HG03439 (cell line): ENCODE data around the gene RRP15.
A peak's percentile ranks its signal among the peaks of the same experiment; 100 is the strongest.

Experiments used
- ATAC-seq: cut with Tn5 transposase; IDR thresholded peaks from one replicate; pipeline ENCODE4 v1.9.1; 2021; ENCODE audit warnings: mild to moderate bottlenecking, moderate library complexity; ENCODE audit not compliant: unreplicated experiment

Gene RRP15, protein sequence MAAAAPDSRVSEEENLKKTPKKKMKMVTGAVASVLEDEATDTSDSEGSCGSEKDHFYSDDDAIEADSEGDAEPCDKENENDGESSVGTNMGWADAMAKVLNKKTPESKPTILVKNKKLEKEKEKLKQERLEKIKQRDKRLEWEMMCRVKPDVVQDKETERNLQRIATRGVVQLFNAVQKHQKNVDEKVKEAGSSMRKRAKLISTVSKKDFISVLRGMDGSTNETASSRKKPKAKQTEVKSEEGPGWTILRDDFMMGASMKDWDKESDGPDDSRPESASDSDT

DNA sequence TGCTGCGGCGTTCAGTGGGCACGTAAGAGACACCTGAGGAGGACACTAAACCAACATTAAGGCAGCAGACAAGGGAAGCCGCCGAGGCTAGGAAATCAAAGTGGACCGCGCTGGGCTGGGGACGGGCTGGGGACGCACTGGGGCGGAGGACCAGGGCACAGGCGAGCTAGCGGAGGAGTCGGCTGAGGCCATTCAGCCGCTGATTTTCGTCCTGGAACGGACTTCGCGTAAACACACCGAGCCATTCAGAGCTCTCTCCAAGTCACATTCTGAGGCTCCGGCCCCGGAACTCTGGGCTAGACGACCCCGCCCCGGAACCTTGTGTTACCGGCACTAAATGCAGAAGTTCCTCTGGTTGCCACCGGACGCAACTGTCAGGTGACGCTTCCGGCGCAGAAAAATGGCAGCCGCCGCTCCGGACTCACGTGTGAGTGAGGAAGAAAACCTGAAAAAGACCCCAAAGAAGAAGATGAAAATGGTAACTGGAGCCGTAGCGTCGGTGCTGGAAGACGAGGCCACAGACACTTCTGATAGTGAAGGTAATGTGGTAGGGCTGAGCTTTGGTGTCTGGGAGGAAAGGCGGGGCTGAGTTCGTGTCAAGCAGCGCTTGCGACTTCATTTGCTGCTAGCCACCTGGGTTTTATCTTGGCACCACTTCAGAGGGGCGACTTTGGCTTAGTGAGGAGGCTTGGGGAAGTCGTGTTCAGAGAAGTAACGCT lies at the start of gene RRP15:
Gene RRP15 (plus strand): TSS at position 377 of the 719 bp plus-strand sequence. CDS start 24 bp downstream, at position 401.
- peak; percentile 100 for ATAC-seq

DNA sequence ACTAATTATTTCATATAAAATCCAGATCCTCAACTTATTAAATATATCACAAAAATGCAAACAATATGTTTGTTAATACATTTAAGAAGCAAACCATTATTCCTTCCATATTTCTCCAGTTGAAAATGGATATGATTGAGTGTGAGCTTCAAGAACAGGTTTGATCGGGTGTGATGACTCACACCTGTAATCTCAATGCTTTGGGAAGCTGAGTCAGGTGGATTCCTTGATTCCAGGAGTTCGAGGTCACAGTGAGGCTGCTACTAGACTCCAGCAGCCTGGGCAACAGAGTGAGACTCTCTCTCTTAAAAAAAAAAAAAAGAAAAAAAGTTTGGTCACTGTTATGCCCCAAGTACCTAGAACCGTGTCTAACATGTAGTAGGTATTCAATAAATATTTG lies 42.9 kb upstream of the RRP15 start:
- ATAC-seq = no peak

DNA sequence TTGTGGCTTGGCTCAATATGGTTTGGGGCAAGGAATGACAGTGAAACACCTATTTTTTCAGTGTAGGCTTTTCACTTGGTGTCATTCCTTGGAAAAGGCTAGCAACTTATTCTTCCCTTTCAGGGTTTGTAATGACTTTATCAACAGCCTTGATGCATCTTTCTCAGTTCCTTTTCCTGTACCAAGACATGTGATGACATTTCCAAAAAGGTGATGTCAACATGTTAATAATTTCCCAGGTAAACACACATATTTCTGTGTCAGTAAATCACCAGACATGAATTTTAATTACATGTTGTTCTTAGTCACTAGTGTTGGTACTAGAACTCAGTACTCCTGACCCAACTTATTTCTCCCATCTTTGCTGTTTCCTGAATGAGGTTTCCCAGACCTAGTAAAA lies 37.8 kb upstream of the RRP15 start:
- no peak for ATAC-seq

DNA sequence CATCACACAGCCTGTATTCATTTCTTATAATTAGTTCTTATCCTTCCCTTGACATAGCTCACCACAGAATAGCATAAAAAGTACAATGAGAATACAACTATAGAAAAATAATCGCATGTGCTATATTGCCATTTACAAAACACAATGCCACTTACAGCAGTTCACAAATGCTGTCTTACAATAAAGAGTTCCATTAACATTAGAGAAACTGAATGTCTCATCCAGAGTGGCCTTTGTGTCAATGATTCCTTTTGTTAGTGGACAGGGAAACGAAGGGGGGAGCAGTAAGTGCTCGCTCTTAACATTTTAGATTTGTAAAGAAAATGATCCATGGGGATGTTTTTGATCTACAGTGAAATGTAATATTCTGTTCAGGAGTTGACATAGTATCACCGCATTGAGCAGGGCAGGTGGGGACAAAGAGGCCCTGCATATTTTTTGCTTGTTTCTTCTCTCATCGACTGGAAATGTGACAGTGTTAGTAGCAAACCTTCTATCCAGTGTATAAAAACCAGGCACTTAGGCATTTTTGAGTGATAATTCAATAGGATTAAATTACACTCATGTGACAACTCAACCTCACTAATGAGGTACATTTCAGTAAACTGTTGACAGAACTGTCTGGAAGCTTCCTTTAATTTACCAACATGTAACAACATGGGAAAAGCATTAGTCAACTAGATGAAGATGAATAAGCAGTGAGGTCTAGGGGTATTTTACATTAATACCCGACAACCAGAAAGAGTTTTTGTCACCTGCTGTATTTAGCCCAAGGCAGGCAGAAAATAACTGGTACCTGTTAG lies 35.6 kb upstream of the RRP15 start:
- ATAC-seq = no peak

DNA sequence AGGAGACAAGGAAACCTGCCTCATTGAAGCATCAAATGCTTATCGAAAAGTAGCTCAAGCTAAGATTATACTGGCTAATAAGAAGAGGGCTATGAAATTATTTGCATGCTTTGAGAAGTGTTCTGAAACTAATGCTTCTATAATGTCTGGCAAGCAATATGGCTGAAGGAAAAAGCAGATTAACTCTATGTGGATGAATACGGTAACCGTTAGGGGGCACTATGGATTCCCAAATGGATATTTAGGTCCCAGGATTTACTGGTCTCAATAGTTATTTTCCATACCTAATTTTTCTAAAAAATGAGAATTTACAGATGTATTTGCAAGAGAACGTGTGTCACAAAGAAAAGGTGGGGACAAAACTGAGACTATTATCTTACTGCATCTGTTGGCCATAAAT lies 34.6 kb upstream of the RRP15 start:
- ATAC-seq = no peak

DNA sequence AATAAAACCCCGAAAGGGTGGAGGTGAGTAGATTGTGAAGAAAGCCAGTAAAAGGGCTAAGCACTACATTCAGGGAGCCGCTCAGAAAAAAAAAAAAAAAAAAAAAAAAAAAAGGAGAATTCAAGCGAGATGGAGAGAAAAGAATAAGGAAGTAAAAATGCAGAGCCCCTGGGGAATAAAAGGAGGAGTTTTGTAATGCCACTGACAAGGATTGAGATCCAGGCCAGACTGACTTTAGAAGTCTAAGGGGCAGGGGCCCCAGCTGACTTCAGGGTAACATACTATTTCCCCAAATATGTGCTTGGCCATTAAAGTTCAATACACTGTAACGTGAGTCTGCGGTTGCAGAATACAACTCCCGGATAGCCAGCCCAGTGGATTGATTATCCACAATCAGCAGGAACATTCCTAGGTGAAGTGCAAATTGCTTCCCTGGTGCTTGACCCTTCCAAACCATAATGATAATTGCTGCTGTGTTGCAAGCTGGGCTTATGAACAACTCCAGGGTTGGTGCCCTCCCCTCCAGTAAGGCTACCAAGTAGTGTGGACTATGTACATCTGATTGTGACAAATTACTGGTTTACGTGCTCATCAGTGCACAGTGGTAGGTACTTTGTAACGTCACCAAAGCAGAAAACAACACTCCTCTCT lies 30.7 kb upstream of the RRP15 start:
- no peak for ATAC-seq

DNA sequence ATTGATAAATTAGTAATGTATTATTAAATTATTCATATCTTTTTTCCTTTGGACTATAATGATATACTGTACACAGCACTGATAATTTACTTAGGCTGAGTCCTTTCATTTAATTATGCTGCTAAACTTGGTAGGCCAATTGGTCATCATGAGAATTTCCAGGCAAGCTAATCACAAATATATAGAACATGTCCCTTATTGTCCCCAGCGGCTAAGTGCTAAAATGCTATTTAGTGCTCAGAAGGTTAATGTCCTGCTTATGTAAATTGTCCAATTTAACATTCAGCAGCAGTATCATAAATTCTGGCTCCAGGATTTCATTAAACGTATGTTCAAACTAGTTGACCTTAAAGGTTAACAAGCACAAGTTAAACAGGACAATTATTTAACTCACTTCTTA lies 30.0 kb upstream of the RRP15 start:
- no peak for ATAC-seq

DNA sequence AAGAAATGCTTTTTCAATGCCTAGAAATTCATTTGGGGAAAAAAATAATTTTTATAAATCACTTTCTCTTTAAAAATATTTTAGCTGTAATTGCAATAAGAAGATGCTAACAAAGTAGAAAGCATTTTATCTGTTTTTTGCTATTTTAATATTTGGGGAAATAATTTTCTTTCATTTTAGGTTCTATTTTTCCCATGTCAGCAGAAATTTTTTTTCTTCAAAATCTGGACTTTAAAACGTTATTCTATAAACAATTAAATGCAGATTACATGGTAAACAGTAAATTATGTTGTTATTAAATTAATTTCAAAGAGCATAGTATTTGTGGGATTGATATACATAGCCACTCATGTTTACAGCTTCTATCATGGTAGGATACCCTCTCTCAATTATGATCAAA lies 27.7 kb upstream of the RRP15 start:
- ATAC-seq = no peak

DNA sequence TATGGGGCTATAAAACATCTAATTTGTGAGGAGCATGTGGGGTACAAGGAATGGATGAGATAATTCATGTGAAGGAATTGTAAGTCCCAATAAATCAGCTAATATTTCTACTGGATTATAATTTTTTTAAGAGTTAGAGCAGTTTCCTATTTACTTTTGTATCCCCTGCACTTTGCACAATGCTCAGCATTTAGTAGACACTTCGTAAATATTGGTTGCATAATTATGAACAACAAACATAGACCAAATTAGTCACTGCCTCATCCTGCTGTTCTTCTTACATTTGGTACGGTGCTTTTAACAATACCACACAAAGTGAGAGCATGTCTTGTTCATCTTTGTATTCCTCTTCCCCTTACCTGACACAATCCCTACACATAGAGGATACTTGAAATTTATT lies 27.1 kb upstream of the RRP15 start:
- ATAC-seq = no peak

DNA sequence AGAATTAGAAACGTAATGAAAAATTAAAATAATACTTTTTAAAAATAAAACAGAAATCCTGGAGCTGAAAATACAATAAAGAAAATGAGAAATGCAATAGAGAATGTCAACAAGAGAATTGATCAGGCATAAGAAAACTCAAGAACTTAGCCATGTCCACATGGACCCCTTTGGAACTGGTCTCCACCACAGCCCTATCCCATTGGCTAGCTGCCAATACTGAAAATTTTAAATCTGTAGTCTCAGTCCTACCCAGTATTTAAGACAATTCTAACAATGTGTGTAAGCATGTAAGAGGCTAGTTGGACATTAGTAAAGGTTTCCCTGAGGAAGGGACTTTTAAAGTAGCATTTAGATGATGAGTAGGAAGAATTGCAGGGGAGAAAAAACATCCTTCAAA lies 25.8 kb upstream of the RRP15 start:
- no peak for ATAC-seq

DNA sequence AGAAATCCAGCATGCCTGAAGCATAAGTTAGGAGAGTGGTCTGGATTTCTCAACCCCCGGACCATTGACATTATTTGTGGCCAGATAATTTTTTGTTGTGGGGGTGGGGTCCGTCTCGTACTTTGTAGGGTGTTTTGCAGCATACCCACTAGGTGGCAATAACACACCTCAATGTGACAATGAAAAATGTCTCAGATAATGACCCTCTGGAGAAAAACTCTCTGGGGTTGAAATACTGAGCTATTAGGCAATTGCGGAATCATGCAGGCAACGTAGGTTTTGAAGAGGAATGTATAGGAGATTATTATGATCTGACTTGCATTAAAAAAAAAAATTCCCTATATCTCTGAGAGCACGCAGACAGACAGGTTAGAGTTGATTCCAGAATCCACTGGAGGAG lies 25.3 kb upstream of the RRP15 start:
- ATAC-seq = peak; percentile 67

DNA sequence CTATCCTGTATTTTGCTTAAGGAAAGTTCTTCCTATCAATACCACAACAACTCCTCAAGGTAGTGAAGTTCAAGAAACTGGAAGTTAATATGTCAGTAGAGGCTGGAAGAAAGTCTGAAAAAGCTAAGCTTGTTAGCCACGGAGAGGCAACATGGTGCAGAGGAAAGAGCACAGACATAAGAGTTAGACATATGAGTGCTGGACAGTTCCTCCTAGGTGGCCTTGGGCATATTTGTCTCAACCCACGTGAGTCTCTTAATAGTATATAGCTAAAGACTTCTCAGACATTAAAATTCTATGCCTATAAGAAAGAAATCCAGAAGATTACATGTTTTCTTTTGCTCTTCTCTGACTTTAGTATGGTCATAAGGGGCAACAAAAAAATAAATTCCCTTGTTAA lies 22.8 kb upstream of the RRP15 start:
- ATAC-seq = no peak

DNA sequence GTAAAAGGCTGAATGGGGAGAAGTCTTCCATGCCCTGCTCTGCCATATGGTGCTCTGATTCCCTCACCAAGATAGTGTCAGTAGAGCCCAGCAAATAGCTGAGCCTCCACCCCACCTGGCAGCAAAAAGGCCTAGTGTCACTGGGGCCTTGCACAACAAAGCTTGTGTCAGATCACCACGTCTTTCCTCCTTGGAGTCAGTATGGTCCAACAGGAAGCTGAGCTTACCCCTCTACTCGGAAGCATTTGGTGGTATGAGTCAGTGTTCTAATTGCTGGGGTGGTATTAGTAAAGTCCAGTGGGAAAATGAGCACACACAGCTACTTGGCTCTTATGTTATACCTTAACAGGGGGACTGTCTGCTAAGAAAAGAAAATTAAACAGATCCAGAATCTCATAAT lies 18.7 kb upstream of the RRP15 start:
- no peak for ATAC-seq

DNA sequence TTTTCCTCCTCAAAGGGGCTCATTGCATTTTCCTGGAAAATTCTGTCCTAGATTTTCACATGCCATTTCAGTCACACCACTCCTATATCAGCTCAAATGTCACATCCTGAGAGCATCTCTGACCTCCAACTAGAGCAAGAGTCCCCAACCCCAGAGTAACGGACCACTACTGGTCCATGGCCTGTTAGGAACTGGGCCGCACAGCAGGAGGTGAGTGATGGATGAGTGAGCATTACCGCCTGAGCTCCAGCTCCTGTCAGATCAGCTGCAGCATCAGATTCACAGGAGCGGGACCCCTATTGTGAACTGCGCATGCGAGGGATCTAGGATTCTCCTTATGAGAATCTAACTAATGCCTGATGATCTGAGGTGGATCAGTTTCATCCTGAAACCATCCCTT lies 12.7 kb upstream of the RRP15 start:
- ATAC-seq = no peak

DNA sequence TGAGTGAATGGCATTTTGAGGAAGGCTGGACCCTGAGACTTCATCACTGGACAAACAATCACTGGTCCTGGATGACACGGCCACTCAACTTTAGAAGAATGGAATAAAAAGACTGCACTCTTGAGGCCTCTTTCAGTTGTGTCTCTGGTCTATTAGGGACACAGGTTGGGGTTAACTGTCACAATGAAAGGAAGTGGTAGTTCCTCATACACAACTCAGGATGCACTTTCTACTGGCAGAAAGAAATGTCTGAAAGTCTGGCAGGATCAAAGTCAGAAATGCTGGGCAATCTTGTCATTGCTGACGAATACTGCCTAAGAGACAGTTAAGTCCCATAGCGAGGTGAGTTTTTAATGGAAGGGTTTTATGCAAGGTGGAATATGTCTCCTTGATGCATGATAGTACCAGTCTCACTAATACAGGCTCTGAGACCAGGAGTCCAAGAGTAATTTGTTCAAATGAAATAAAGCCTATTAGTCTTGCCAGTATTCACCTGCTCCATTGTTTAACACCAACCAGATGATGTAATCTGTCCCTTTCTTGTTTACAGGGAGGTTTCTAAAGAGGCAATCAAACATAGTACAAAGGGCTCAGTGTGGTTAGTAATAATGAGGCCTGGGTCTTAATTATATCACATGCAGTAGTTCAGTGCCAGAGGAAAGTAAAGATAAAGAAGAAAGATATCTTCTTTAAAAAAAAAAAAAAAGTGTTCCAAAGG lies 11.2 kb upstream of the RRP15 start:
- ATAC-seq = no peak

DNA sequence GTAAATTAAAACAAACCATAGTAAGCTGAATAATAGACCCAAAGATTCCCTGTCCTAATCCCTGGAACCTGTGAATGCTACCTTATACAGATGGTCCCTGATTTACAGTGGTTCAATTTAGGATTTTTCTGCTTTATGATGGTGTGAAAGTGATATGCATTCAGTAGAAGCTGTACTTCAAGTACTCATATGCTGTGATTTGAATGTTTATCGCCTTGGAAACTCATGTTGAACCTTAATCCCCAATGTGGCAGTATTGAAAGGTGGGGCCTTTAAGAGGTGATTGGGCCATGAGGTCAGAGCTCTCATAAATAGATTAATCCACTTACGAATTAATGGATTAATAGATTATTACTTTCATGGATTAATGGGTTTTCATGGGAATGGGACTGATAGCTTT lies 10.6 kb upstream of the RRP15 start:
- ATAC-seq = no peak

DNA sequence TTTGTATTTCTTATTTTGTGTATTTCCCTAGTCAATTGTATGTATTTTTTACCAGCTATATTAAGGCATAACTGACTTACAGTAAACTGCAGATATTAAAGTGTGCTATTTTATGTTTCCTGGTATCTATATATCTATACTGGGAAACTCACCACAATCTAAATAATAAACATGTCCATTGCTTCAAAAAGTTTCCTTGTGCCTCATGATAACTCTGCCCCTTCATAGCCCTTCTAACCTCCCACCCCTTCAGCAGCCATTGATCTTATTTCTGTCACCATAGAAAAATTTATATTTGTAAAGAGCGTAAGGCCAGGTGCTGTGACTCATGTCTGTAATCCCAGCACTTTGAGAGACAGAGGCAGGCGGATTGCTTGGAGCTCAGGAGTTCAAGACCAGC lies 9.3 kb upstream of the RRP15 start:
- ATAC-seq = no peak

DNA sequence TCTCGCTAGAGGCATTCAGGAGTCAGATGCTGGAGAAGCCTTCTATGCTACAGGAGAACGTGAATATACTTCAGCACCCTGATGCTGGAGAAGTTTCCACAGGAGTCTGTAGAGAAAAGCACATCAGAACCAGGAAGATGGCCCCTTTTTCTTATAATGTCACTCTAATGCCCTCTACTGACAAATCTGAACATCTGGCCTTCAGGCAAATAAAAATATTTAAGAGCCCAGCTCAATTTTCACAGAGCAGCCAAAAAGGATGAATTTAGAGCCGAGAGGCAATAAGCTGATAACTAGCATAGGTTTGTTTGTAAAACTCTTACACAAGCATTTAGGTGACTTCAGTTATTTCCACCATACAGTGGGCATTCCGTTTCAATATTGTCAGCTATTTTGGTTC lies 3.8 kb upstream of the RRP15 start:
- no peak for ATAC-seq

DNA sequence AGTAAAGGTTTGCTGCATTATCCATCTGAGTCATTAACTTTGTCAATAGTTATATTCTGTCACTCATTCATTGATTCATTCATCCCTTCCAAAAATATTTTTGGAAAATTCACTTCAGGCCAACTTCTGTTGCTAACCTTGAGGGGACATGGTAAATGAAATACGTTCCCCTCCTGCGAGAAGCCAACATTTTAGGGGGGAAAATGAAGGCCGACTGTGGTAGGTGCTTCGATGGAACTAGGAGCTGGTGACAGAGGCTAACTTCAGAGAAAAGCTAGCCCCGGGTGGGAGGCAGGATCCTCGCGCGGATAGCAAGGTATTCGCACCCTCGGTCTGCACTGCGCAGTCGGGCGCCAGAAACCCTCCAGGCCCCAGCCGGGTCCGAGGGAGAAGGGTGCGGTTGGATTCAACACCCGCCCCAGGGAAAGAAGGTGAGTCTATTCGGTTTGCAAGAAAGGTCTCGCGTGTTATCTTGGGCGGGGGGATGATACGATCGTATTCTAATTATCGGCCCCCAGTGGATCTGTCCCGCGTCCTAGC lies 646 bp upstream of the RRP15 start:
- ATAC-seq = peak; percentile 24

DNA sequence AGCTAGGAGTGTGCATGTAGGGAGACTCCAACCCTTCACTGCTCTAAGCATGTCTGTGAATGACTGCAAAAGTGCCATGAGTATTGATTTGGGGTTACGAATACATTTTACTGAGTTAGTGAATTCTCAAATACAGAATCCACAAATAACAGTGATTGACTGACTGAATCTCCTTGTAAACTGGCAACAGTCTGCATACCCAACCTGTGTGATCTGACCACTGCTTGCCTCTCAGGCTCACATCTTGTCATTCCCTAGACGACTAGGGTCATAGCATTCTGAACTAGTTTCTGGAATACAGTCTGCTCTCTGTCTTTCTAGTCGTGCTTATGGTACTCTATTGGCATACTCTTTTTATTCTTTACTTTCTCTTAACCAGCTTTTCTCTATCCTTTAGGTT lies 7.4 kb downstream of the RRP15 start:
- no peak for ATAC-seq

DNA sequence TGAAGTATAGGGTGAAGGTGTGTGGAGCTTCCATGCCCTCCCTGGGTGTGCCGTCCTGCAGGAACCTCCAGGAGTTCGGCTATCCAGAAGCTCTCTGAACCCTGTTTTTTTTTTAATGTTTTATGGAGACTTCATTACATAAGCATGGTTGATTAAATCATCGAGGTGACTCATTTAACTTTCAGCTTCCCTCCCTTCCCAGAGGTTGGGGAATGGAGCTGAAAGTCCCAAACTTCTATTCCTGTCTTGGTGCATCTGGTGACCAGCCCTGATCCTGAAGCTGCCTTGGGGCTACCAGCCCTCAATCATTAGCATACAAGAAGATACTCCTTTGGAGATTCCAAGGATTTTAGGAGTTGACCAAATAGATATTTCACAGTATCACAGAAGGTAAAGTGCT lies 9.5 kb downstream of the RRP15 start:
- no peak for ATAC-seq
